ENCODE data around the gene CTTNBP2NL. TPM values are rescaled to one million over a fixed set of nuclear protein-coding genes. Genes with fewer than 3 reads are reported as not detected.
A peak's percentile ranks its signal among the peaks of the same experiment; 100 is the strongest.

Gene CTTNBP2NL
- total and polyA plus RNA-seq, 2 experiments from 2014 or later: 18.5 to 31.0 TPM

DNA sequence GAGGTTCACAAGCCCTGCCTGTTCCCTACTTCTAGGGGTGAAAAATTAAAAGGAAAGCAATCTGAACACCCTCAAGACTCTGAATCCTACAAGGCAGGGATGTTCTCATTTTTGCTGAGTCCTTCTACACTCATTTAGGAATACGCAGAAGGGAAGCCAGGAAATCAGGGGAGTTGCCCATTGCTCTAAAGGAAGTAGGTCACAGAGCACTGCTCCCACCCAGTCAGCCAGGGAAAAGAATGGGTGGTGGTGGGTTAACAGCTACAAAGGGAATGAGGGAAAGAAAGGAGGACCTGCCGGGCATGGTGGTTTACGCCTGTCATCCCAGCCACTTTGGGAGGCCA lies 2.4 kb upstream of the CTTNBP2NL start:
- H3K4me3 Mint-ChIP-seq: no peak overlapping the region
- TF ChIP-seq JUNB (IDR thresholded peaks at IDR 0.05; ENCODE audit: unreplicated experiment): no peak
- TF ChIP-seq ZNF114 (CRISPR knock-in tag; IDR thresholded peaks at IDR 0.05): no peak
- TF ChIP-seq STAT1 (IDR thresholded peaks at IDR 0.05; ENCODE audit: unreplicated experiment): no peak
- TF ChIP-seq, protein P1, sequence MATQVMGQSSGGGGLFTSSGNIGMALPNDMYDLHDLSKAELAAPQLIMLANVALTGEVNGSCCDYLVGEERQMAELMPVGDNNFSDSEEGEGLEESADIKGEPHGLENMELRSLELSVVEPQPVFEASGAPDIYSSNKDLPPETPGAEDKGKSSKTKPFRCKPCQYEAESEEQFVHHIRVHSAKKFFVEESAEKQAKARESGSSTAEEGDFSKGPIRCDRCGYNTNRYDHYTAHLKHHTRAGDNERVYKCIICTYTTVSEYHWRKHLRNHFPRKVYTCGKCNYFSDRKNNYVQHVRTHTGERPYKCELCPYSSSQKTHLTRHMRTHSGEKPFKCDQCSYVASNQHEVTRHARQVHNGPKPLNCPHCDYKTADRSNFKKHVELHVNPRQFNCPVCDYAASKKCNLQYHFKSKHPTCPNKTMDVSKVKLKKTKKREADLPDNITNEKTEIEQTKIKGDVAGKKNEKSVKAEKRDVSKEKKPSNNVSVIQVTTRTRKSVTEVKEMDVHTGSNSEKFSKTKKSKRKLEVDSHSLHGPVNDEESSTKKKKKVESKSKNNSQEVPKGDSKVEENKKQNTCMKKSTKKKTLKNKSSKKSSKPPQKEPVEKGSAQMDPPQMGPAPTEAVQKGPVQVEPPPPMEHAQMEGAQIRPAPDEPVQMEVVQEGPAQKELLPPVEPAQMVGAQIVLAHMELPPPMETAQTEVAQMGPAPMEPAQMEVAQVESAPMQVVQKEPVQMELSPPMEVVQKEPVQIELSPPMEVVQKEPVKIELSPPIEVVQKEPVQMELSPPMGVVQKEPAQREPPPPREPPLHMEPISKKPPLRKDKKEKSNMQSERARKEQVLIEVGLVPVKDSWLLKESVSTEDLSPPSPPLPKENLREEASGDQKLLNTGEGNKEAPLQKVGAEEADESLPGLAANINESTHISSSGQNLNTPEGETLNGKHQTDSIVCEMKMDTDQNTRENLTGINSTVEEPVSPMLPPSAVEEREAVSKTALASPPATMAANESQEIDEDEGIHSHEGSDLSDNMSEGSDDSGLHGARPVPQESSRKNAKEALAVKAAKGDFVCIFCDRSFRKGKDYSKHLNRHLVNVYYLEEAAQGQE (IDR thresholded peaks at IDR 0.05; ENCODE audit: unreplicated experiment): no peak
- no peak for TF ChIP-seq EZH2phosphoT487 (IDR thresholded peaks at IDR 0.05; ENCODE audit: unreplicated experiment)
- no peak for TF ChIP-seq NANOG (IDR thresholded peaks at IDR 0.05; ENCODE audit: borderline replicate concordance)
- TF ChIP-seq ZNF462 (CRISPR knock-in tag; IDR thresholded peaks at IDR 0.05): no peak
- H3K36me3 Mint-ChIP-seq (ENCODE audit: low read depth): no peaks in the 10 kb centered on the region
- H3K9me2 ChIP-seq (ENCODE audit: insufficient read depth): no peaks in the 10 kb centered on the region
- peaks cover 42% of the 10 kb centered on the region for H3K4me1 Mint-ChIP-seq
- peaks cover 24% of the 10 kb centered on the region for H3K79me2 ChIP-seq (replicated peaks; ENCODE audit: insufficient read depth)
- peaks cover 33% of the 10 kb centered on the region for H3K4me1 ChIP-seq (ENCODE audit: insufficient read depth)
- peak overlapping the region; percentile 86; the same call in 1 of the 2 replicates for H3K27ac ChIP-seq (ENCODE audit: low read depth)
- H3K9me3 Mint-ChIP-seq: no peaks in the 10 kb centered on the region
- H3K36me3 ChIP-seq (ENCODE audit: insufficient read depth): no peaks in the 10 kb centered on the region
- peaks cover 14% of the 10 kb centered on the region; the same call in 1 of the 2 replicates for H4K20me1 ChIP-seq (replicated peaks; ENCODE audit: insufficient read depth)
- H3K27ac Mint-ChIP-seq: peak overlapping the region; percentile 79; the same call in 1 of the 2 replicates
- DNase-seq (ENCODE audit: low spot score) (no peak), ATAC-seq (no peak)
- no peaks in the 10 kb centered on the region for H3F3A ChIP-seq (replicated peaks; ENCODE audit: low read depth)
- no peaks in the 10 kb centered on the region for H3K27me3 ChIP-seq (ENCODE audit: insufficient read depth)
- no peak overlapping the region for H3K4me3 ChIP-seq
- no peak overlapping the region for H2AFZ ChIP-seq
- peaks cover 4% of the 10 kb centered on the region for H3K27me3 Mint-ChIP-seq (ENCODE audit: insufficient read depth, low read depth, poor library complexity)
- H3K4me2 ChIP-seq: no peak overlapping the region
